ENCODE measurements around the gene TGFBR2.

The TGFBR2 gene

GRCh38 chr3:30742796-30743619 lies 136.6 kb downstream of the TGFBR2 start:
- H3K9ac ChIP-seq (ENCODE audit: low read length): no peak overlapping the region
- no peak for DNase-seq (ENCODE audit: low read depth)
- no peaks in the 10 kb centered on the region for H3K36me3 ChIP-seq (ENCODE audit: control insufficient read depth, insufficient read depth, low read length, severe bottlenecking)
- H3K4me3 ChIP-seq (ENCODE audit: low read length): no peak overlapping the region
- H3K27me3 ChIP-seq (replicated peaks; ENCODE audit: control insufficient read depth, insufficient read depth, low read length): no peaks in the 10 kb centered on the region
- no peaks in the 10 kb centered on the region for H3K9me3 ChIP-seq (ENCODE audit: control insufficient read depth, low read length)
- H3K4me1 ChIP-seq (ENCODE audit: control insufficient read depth, insufficient read depth, low read length): peaks cover 4% of the 10 kb centered on the region

Measured in adipocyte (in vitro differentiated cells).